HG03457 (cell line): ENCODE data around the gene RAB6A.
"Not testable (repeated sequence)": the region's sequence is repeated elsewhere in the genome, so short reads cannot be mapped to it uniquely, and the experiment has no call there.

Experiments used
- ATAC-seq: cut with Tn5 transposase; IDR thresholded peaks from one replicate; pipeline ENCODE4 v1.9.1; 2021; ENCODE audit warnings: moderate number of reproducible peaks; ENCODE audit not compliant: unreplicated experiment

The RAB6A gene

GRCh38 chr11:73729594-73730206 lies 31.2 kb downstream of the RAB6A start:
- ATAC-seq, result no peak

- ATAC-seq, result no peak
Observed at GRCh38 chr11:73728000-73728399, 32.9 kb downstream of the RAB6A start.

- no peak for ATAC-seq
Observed at GRCh38 chr11:73726825-73727224, 34.0 kb downstream of the RAB6A start.

GRCh38 chr11:73717136-73717535 lies 43.7 kb downstream of the RAB6A start:
- no peak for ATAC-seq

GRCh38 chr11:73716153-73717056 lies 44.5 kb downstream of the RAB6A start:
- ATAC-seq, result no peak

GRCh38 chr11:73715541-73715940 lies 45.3 kb downstream of the RAB6A start:
- no peak for ATAC-seq

GRCh38 chr11:73710964-73711363 lies 49.9 kb downstream of the RAB6A start:
- ATAC-seq, result no peak

- ATAC-seq, result no peak
Observed at GRCh38 chr11:73705053-73705452, 55.8 kb downstream of the RAB6A start.

GRCh38 chr11:73693899-73694525 lies 66.9 kb downstream of the RAB6A start:
- ATAC-seq, result no peak

- ATAC-seq, result no peak
Observed at GRCh38 chr11:73680687-73681086, 80.2 kb downstream of the RAB6A start.

- not testable (repeated sequence) for ATAC-seq
Observed at GRCh38 chr11:73676552-73676951, 84.3 kb downstream of the RAB6A start.

GRCh38 chr11:73671701-73672100 lies 89.2 kb downstream of the RAB6A start:
- ATAC-seq, result no peak

GRCh38 chr11:73670808-73671207 lies 90.1 kb downstream of the RAB6A start:
- ATAC-seq, result no peak

GRCh38 chr11:73667891-73668290 lies 93.0 kb downstream of the RAB6A start:
- ATAC-seq, result no peak

GRCh38 chr11:73664877-73665276 lies 96.0 kb downstream of the RAB6A start:
- ATAC-seq, result no peak

GRCh38 chr11:73663604-73664495 lies 97.0 kb downstream of the RAB6A start:
- no peak for ATAC-seq

GRCh38 chr11:73662445-73663157 lies 98.3 kb downstream of the RAB6A start:
- no peak for ATAC-seq

- ATAC-seq, result peak; percentile 64
Observed at GRCh38 chr11:73661035-73661628, 99.7 kb downstream of the RAB6A start.

- no peak for ATAC-seq
Observed at GRCh38 chr11:73660497-73661034, 100.3 kb downstream of the RAB6A start.

- no peak for ATAC-seq
Observed at GRCh38 chr11:73659961-73660360, 100.9 kb downstream of the RAB6A start.
